Right kidney (tissue), 1 donor: Measurements from ENCODE around the gene CEACAM16.

ENCODE experiments used
- DNase-seq: peaks from one replicate; pipeline ENCODE4 v3.0.0-alpha.2; 2016

The CEACAM16 gene

DNA sequence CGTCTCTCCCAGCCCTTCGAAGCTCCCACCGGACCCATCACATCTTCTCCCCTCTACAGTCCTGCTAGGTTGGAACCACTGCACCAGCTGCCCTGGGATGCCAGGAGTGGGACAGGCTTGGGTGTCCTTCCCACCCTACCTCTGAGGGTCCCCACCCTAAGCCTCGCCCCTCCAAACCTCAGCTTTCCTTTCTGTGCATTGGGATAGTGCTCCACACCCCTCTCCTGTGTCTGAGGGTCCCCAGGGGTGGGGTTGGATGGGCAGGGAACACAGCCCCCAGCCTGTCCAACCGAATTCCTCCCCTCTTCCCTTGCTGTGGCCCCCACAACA is 47.6 kb downstream of the CEACAM16 start:
- DNase-seq = no peak

DNA sequence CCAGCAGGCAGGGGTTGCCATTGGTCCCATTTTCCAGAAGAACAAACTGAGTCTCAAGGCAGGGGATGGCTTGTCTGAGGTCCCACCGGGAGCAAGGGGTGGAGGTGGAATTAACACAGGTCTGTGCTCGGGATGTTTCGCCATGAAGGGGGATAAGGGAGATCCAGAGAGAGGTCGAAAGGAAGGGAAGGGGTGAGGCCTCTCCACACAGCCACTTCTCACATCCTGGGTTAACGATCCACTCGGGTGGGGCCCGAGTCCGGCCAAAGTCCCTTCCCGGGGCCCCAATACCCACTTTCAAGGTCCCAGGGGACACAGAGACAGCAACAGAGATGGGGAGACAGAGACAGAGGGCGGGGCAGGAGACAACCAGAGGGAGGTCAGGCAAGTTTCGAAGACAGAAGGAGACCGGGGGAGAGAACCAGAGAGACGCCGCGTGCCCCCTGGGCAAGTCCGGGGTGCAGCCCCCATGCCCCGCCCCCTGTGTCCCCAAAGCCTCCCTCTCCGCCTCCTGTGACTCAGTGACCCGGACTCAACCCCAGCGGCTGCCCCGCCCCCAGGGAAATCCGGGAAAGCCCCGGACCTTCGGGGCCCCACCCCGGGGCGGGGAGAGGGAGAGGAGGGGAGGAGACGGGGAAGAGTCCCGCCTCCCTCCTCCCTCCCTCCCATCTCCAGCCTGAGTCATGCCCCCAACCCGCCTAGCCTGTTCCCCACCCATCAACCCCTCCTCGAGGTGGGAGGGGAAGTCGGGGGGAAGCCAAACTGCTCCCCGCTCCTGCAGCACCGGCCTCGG is 48.2 kb downstream of the CEACAM16 start:
- DNase-seq = no peak

DNA sequence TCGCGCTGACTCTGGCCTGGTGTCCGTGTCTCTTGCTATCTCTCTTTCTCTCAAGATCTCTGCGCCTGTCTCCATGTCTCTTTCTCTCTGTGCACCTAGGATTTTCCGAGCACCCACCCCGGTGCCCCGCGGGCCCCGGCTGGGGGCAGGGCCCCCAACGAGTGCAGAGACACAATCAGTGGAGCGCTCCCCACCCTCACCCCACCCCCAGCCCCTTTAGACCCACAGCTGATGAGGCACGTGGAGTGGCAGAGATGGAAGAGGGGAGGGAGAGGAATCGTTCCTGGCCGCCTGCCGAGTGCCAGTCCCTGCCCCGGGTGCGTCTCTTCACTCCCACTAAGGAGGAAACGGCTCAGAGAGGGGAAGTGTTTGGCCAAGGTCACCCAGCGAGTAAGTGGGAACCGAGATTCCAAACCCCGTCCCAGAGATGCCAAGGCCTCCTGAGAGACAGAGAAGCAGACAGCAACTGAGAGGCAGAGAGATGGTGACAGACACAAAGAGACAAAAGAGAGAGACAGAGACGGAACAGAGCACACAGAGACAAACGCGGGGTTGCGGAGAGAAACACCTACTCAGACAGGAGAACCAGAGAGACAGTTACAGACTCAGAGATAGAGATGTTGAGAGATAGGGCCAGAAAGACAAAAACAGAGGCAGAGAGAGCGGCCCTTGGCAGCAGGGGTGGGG is 48.9 kb downstream of the CEACAM16 start:
- DNase-seq = peak; percentile 72

DNA sequence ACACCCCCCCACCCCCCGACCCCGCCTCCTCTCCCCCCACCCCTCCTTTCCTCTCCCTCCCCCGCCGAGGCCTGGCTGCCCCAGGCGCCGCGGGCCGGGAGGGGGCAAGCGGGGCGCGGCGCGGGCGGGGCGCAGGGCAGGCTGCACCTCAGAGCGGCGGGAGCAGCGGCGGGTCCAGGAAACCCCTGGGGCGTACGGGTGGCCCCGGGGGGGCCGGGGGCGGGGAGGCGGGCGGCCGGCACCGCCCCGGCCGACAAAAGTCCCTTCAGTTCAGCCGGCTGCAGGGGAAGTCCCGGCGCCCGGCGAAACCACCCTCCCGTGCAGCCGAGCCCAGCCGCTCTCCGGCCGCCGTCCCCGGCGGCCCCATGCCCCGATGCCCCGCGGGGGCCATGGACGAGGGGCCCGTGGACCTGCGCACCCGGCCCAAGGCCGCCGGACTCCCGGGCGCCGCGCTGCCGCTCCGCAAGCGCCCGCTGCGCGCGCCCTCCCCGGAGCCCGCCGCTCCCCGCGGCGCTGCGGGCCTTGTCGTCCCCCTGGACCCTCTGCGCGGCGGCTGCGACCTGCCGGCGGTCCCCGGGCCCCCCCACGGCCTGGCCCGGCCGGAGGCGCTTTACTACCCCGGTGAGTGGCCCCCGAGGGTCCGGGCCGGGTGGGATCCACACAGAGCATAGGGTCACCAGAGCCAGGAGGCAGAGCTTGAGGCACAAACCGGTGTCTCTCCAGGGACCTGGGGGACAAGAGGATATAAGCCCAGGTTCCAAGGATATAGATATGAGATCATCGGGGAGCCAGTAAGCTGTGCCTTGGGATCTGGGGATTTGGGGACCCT is 49.7 kb downstream of the CEACAM16 start, which contains the start of gene BCL3:
BCL3 (plus strand) TSS at position 283 of the 829 bp plus-strand sequence; CDS start at position 366, 83 bp downstream.
- DNase-seq = peak; percentile 65

DNA sequence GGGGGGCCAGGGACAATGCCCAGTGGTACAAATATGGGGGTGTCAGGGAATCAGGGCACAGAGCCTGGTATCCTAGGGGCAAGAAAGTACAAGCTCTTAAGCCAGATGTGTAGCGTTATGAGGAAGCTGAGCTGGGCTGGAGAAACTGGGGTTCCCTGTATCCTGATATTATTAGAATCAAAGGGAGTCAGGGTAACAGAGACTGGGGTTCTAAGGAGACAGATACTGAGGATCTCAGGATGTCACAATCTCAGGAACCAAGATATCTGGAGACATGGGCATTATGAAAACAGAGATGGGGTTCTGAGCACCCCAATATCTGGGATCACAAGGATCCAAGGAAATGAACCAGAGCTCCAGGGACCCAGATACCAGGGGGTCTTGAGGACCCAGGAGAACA is 50.3 kb downstream of the CEACAM16 start:
- no peak for DNase-seq

DNA sequence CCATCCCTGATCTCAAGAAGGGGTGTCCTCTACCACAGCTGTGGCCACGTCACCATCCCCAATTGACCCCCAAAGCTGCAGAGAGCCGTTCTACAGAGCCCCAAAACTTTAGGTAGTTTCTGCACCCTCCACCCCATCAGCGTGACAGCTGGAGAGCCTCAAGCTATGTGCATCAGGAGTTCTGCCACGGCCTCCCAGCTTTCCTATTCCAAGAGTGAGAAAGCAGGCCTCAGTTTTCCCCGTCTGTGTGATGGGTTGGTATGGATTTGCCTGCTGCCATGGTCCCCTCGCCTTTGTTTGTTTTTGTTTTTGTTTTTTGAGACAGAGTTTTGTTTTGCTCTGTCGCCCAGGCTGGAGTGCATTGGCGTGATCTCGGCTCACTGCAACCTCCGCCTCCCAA is 51.0 kb downstream of the CEACAM16 start:
- DNase-seq = no peak

DNA sequence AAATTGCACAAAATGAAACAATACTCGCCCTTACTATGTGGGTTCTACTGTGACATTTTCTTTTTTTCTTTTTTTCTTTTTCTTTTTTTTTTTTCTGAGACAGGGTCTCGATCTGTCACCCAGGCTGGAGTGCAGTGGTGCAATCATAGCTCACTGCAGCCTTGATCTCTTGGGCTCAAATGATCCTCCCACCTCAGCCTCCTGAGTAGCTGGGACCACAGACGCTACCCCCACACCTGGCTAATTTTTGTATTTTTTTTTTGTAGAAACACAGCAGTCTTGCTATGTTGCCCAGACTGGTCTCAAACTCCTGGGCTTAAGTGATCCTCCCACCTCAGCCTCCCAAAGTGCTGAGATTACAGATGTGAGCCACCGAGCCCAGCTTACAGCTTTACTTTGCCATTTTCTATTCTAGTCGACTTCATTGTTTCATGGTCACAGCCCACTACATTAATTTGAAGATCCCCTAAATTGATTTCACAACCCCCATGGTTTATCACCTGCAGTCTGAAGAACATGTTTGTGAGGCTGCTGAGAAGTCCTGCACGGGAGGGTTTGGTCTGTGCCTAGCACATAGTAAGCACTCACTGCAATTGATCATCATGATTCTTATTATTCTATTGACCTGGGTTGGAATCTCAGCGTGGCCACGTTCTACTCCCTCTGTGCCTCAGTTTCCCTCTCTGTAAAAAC is 53.3 kb downstream of the CEACAM16 start:
- DNase-seq = no peak

DNA sequence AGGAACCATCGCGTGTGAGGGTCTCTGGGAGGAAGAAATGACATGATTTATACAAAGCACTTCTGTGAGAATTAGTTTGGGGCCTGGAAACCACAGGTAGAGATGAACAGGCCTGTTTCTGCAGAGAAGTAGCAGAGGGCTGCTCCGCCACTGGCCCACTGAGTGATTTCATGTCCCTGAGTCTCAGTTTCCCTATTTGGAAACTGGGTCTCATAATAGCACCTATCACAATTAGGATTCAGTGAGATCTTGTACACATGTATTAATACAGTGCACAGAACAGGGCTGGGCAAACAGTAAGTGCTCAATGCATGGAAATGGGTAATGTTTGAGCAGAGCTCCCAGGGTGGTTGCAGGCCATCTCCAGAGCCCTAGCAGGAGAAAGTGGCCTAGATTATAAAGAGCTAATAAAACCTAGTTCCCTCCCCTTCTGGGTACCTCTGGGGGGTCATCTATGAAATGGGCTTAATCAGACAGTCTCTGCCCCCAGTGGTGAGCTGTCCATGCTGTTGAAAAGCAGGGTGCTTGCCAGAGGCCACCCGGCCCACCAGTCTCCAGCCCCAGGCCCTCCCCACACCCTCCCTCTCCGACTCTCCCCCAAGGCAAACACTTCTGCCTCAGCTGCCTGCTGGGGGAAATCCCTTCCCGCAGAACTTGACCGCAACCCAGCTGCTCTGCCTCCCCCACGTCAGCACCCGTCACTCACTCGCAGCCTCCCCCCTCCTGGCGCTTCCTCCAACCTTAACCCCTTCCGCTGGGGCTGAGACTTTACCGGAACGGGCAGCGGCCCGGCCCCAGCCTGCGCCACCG is 54.1 kb downstream of the CEACAM16 start:
- peak; percentile 60 for DNase-seq

DNA sequence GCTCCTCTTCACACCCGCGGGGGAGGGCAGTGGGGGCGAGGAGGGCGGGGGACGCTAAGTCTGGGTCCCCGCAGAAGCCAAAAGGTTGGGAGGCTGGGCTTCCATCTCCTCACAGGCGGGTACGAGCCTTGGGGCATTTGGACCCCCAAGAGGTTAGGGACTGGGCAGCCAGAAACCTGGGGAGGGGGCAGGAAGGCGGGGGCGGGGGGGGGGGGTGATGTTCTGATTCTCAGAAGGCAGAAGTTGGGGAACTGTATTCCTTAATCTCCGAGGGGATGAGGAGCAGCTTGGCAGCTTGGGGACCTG is 54.6 kb downstream of the CEACAM16 start:
- no peak for DNase-seq

DNA sequence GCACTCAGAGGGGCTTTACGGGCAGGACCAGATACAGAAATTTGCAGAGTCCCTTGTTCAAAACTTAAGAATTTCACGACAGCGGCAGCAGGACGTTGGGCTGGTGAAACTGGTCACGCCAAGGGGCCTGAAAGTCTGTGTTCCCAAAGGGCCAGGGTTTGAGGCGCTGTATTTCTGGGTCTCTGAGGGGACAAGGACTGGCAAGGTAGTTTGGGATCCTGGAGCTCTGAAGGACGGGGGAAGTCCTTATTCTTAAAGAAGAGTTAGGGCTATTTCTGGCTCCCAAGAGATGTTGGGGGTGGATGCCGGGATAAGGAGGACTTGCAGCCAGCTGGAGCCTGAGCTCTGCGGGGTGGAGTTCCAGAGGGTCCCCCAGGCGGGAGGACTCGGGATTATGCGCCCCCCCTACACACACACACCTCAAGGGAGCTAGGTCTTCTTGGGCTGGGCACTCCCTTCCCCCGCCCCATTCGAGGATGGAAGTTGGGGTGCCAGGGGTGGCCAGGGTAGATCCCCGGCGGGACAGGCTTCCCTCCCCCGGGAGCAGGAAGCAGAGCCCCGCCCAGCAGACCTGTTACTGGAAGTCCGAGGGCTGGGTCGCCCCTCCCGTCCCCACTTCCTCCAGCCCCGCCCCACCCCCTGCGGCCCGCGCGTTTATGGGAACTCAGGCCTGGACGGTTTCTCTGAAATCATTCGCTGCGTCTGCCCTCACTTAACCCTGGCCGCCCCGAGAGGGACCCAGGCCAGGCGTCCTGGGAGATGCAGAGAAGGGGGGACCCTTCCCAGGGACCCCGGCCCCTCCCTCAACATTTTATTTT is 55.2 kb downstream of the CEACAM16 start:
- peak; percentile 67 for DNase-seq

DNA sequence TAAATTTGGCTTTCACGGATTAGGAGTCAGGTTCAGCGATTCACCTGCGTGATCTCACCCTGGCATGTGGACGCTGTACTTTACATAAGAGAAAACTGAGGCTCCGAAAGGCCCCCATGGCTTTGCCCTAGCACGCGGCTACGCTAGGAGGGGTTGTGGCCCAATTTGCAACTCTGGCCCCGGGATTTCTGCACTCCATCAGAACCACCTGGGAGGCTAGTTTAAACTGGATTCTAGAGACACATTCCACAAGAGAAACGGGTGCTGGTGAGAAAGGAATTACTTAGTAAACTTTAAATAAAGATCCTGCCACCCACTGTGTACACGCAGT is 55.8 kb downstream of the CEACAM16 start:
- DNase-seq = peak; percentile 39

DNA sequence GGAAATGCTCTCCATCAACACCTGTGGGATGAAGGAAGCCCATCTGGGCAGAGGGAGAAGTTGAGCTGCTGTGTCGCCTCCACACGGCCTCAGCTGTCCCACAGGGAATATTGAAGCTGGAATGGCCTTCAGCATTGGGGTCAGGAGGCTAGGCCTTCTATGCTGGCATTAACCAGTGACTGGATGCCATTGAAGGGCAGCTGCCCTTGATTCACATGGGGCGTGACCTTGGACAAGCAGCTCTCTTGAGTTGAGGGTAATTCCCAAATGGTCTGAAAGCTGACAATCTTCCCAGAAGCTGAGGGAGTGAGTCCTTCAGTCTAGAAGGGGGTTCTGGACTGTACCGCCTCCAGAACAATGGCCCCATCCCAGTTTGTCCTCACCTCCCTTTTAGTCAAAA is 56.3 kb downstream of the CEACAM16 start:
- DNase-seq = no peak

DNA sequence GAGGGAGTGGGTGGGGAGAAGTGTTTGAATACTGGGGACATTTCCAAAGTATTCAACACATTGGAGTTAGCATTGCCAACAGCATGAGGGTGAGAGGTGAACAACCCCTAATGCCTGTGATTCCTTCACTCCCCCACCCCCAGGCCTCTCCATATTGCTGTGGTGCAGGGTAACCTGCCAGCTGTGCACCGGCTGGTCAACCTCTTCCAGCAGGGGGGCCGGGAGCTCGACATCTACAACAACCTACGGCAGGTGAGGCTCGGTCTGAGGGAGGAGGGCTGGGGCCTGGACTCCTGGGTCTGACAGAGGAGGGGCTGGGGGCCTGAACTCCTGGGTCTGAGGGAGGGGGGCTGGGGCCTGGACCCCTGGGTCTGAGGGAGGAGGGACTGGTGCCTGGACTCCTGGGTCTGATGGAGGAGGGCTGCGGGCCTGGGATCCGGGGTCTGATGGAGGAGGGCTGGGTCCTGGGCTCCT is 57.2 kb downstream of the CEACAM16 start:
- DNase-seq = no peak

DNA sequence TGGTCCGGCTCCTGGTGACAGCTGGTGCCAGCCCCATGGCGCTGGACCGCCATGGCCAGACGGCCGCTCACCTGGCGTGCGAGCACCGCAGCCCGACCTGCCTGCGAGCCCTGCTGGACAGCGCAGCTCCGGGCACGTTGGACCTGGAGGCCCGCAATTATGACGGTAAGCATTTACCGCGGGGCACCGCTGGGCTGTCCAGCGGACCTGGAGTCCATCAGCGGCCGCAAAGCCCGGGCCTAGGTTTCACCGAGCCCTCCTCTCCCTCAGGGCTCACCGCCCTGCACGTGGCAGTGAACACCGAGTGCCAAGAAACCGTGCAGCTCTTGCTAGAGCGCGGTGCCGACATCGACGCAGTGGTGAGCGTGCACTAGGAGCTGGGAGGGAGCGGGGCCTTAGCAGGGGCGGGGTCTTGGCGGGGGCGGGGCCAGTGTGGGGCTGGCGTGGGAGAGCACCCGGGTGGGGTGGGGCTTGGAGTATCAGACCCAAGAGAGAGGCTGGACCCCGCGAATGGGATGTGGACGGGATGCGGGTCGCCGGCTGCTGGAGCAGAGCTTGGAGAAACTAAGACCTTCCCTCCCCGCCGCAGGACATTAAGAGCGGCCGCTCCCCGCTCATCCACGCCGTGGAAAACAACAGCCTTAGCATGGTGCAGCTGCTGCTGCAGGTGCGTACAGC is 58.2 kb downstream of the CEACAM16 start:
- DNase-seq = peak; percentile 78

DNA sequence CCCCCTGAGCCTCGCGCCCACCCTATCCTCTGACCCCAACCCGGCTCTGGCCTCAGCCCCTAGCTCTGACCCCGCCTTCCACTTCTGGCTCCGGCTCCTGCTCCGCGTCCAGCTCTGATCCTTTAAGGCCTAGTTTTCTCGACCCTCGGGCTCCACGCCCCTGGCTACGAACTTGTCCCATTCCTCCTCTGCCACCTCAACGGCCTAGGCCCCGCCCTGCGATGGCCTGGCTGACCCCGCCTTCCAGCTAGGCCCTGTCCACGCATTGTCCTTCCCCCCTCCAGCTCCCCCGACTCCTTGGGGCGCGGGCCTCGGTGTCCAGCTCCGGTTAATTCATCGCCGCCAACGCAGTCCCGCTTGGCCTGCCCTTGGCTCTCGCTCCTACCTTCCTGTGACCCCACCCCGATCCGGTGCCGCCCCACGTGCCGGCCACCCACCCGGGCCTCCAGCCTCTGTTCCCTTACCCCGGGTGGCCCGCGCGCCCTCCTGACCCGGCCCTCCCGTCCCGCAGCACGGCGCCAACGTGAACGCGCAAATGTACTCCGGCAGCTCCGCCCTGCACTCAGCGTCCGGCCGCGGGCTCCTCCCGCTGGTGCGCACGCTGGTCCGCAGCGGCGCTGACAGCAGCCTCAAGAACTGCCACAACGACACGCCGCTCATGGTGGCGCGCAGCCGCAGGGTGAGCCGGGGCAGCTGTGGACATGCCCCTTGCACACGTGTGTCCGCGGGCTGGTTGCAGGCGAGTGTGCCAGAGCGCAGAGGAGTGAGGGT is 59.0 kb downstream of the CEACAM16 start:
- DNase-seq = peak; percentile 74

DNA sequence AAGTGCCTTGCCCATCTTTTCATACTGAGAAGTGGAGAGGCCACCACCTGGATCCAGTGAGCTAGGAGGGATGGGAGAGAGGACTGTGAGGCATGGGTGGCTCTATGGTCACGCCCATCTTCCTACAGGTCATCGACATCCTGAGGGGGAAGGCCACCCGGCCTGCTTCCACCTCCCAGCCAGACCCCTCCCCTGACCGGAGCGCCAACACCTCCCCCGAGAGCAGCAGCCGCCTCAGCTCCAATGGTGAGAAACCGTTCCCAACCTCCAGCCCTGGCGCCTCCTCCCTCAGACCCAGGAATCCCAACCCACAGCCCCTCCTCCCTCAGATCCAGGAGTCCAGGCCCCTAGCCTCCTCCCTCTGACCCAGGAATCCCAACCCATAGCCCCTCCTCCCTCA is 59.6 kb downstream of the CEACAM16 start:
- no peak for DNase-seq

DNA sequence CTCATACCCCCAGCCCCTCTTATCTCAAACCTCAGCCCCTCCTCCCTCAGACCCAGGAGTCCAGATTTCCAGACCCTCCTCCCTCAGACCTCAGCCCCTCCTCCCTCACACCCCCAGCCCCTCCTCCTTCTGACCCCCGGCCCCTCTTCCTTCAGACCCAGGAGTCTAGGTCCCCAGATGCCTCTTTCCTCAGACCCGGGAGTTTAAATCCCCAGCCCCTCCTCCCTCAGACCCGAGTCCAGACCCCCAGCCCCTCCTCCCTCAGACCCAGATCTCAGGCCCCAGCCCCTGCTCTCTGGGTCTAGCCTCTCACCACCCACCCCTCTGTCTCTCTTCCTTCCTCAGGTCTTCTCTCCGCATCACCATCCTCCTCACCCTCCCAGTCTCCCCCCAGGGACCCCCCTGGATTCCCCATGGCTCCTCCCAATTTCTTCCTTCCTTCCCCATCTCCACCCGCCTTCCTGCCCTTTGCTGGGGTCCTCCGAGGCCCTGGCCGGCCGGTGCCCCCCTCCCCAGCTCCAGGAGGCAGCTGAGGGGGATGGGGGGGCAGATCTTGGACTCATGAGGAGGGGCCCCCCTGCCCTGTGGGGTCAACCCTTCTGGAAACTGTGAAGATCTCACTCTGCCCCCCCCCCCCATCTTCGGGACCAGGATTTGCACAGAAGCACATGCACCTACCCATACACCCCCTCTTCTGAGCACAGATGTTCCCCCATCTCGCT is 60.3 kb downstream of the CEACAM16 start:
- DNase-seq = no peak
